ENCODE measurements around the gene ARL11. TPM values are rescaled to one million over a fixed set of nuclear protein-coding genes. Genes with fewer than 3 reads are reported as not detected.
A peak's percentile ranks its signal among the peaks of the same experiment; 100 is the strongest.

ARL11 gene
- total RNA-seq, 4 donors from 2014 or later, result 0.20 to 0.87 (median 0.25) TPM

- DNase-seq (ENCODE audit: low spot score in 2 of 2), result no peak
- WGBS, 2 donors, result 75 to 87% methylated on average over 12 of the region's 12 CpGs
- TF ChIP-seq EP300 (IDR thresholded peaks at IDR 0.05) (no peak), POLR2A (IDR thresholded peaks at IDR 0.05) (no peak)
- TF ChIP-seq, protein P1, sequence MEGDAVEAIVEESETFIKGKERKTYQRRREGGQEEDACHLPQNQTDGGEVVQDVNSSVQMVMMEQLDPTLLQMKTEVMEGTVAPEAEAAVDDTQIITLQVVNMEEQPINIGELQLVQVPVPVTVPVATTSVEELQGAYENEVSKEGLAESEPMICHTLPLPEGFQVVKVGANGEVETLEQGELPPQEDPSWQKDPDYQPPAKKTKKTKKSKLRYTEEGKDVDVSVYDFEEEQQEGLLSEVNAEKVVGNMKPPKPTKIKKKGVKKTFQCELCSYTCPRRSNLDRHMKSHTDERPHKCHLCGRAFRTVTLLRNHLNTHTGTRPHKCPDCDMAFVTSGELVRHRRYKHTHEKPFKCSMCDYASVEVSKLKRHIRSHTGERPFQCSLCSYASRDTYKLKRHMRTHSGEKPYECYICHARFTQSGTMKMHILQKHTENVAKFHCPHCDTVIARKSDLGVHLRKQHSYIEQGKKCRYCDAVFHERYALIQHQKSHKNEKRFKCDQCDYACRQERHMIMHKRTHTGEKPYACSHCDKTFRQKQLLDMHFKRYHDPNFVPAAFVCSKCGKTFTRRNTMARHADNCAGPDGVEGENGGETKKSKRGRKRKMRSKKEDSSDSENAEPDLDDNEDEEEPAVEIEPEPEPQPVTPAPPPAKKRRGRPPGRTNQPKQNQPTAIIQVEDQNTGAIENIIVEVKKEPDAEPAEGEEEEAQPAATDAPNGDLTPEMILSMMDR (IDR thresholded peaks at IDR 0.05), result no peak
- H3K9me3 ChIP-seq, result no peaks in the 10 kb centered on the region
- H3K27ac ChIP-seq, result peak overlapping the region in 2 of 4 donors; percentile 11 to 49
- H3K27me3 ChIP-seq, result no peaks in the 10 kb centered on the region
- H3K4me3 ChIP-seq, result peak overlapping the region in 1 of 4 donors; percentile 20
- H3K4me1 ChIP-seq, result no peaks in the 10 kb centered on the region
- H3K36me3 ChIP-seq, result no peaks in the 10 kb centered on the region
Measured at GRCh38 chr13:49643035-49643646, 14.8 kb downstream of the ARL11 start.

GRCh38 chr13:49645451-49645850 is 17.1 kb downstream of the ARL11 start:
- WGBS, 2 donors, result 80 to 85% methylated on average over 13 of the region's 13 CpGs
- H3K4me3 ChIP-seq, result no peak overlapping the region
- TF ChIP-seq, protein P1 (IDR thresholded peaks at IDR 0.05), result no peak
- no peak overlapping the region for H3K27ac ChIP-seq
- no peaks in the 10 kb centered on the region for H3K27me3 ChIP-seq
- no peaks in the 10 kb centered on the region for H3K4me1 ChIP-seq
- no peaks in the 10 kb centered on the region for H3K9me3 ChIP-seq
- no peaks in the 10 kb centered on the region for H3K36me3 ChIP-seq
- no peak for DNase-seq (ENCODE audit: low spot score in 2 of 2)

DNA sequence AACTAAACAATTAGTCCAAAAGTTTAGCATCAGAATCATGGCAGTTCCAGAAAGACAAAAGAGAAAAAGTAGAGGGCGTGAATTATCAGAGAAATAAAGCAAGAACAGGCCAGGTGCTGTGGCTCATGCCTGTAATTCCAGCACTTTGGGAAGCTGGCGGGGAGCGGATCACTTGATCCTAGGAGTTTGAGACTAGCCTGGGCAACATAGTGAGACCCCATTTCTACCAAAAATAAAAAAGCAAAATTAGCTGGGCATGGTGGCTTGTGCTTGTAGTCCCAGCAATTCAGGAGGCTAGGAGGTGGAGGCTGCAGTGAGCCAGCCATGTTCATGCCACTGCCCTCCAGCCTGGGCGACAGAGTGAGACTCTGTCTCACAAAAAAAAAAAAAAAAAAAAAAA is 18.4 kb downstream of the ARL11 start:
- no peaks in the 10 kb centered on the region for H3K36me3 ChIP-seq
- 92 to 93% methylated on average over 4 of the region's 4 CpGs for WGBS, 2 donors
- DNase-seq (ENCODE audit: low spot score in 2 of 2), result no peak
- H3K9me3 ChIP-seq, result no peaks in the 10 kb centered on the region
- no peak overlapping the region for H3K27ac ChIP-seq
- H3K27me3 ChIP-seq, result no peaks in the 10 kb centered on the region
- TF ChIP-seq POLR2A (IDR thresholded peaks at IDR 0.05), result no peak
- TF ChIP-seq EP300 (IDR thresholded peaks at IDR 0.05), result no peak
- TF ChIP-seq, protein P1 (IDR thresholded peaks at IDR 0.05), result no peak
- H3K4me1 ChIP-seq, result no peaks in the 10 kb centered on the region
- H3K4me3 ChIP-seq, result no peak overlapping the region

DNA sequence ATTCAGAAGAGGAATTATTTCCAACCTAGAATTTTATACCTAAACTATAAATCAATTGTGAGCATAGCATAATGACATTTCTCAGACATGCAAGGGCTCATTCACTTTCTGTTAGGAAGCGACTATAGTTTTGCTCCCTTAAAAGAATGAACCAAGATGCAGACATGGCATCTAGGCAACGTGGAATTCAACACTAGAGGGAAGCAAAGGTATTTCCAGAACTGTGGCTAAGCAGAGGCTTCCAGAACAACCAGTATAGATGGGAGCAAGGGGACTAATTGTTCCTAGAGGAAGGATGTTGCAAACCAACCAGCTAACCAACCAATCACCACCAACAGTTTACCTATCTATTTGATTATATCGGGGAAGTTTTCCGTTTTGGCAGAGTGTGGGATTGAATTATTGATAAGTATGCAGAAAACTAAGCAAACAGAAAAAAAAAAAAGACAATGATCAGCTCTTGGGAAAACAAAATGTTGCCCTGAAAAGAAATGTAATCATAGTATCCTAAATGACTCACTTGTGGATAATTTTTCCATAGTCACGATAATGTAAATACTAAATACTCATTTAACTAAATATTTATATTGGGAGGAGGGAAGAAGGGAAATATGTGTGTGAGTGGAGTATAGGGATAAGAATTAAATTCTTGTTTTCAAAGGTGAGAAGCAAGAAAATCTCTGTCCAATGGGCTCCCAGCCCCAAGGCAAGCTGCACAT is 21.1 kb downstream of the ARL11 start:
- DNase-seq (ENCODE audit: low spot score in 2 of 2), result no peak
- no peaks in the 10 kb centered on the region for H3K9me3 ChIP-seq
- no peak overlapping the region for H3K27ac ChIP-seq
- H3K4me1 ChIP-seq, result no peaks in the 10 kb centered on the region
- H3K27me3 ChIP-seq, result no peaks in the 10 kb centered on the region
- H3K4me3 ChIP-seq, result no peak overlapping the region
- TF ChIP-seq, protein P1 (IDR thresholded peaks at IDR 0.05), result peak in 1 of 5 experiments; percentile 37
- no peak for TF ChIP-seq EP300 (IDR thresholded peaks at IDR 0.05)
- WGBS, 2 donors, result 55 to 57% methylated on average over 5 of the region's 5 CpGs
- H3K36me3 ChIP-seq, result no peaks in the 10 kb centered on the region

GRCh38 chr13:49649963-49650312 is 21.6 kb downstream of the ARL11 start:
- 80 to 83% methylated on average over 2 of the region's 2 CpGs for WGBS, 2 donors
- H3K9me3 ChIP-seq, result no peaks in the 10 kb centered on the region

More at GRCh38 chr13:49649963-49650312, 21.6 kb downstream of the ARL11 start:
- TF ChIP-seq POLR2A (IDR thresholded peaks at IDR 0.05), result no peak
- no peak for TF ChIP-seq EP300 (IDR thresholded peaks at IDR 0.05)
- TF ChIP-seq, protein P1 (IDR thresholded peaks at IDR 0.05), result no peak
- Histone ChIP-seq H3K27me3 (no peaks in the 10 kb centered on the region), H3K36me3 (no peaks in the 10 kb centered on the region), H3K4me3 (no peak overlapping the region), H3K27ac (no peak overlapping the region), H3K4me1 (no peaks in the 10 kb centered on the region)
- no peak for DNase-seq (ENCODE audit: low spot score in 2 of 2)
